AG08395 (cell line): Measurements from ENCODE around the gene PTGR3.

Experiments
- DNase-seq: peaks from one replicate; pipeline ENCODE4 v3.0.0; 2012; ENCODE audit warnings: mixed read lengths, low spot score

Gene PTGR3

DNA sequence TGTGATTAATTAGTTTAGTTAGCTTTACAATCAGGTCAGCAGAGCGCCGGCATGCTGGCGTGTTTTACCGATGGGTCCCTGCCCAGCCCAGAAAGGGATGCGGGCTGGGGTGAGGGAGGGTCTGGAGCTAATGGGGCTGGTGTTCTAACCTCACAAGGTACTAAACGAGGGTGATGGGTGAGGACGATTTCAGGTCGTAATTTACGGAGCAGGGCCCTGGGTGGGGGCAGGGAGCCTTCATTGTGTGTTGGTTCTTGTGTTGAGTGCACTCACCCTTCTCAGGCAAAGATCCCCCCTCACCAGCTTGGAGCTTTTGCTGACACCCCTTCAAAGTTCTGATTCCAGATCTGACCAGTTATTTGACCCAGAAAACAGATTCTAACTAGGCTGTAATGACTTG is 39.5 kb downstream of the PTGR3 start:
- no peak for DNase-seq

DNA sequence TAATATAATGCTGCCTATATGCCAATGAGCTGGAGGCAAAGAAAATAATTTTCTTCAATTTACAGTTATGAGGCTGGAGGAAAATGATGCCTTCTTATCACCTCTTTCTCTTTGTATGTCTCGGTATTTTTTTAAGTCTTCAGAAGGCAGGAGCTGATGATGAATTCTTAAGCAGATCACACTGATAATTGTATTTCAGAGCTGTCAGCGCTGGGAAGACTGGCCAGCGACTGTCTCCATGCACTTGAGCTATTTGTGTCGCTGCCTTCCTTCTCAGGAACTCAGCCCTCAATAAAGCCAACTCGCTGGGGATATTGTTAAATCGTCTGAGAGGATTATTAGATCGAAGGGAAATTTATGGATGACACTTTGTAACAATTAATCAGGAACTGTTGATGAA is 40.3 kb downstream of the PTGR3 start:
- DNase-seq = no peak

DNA sequence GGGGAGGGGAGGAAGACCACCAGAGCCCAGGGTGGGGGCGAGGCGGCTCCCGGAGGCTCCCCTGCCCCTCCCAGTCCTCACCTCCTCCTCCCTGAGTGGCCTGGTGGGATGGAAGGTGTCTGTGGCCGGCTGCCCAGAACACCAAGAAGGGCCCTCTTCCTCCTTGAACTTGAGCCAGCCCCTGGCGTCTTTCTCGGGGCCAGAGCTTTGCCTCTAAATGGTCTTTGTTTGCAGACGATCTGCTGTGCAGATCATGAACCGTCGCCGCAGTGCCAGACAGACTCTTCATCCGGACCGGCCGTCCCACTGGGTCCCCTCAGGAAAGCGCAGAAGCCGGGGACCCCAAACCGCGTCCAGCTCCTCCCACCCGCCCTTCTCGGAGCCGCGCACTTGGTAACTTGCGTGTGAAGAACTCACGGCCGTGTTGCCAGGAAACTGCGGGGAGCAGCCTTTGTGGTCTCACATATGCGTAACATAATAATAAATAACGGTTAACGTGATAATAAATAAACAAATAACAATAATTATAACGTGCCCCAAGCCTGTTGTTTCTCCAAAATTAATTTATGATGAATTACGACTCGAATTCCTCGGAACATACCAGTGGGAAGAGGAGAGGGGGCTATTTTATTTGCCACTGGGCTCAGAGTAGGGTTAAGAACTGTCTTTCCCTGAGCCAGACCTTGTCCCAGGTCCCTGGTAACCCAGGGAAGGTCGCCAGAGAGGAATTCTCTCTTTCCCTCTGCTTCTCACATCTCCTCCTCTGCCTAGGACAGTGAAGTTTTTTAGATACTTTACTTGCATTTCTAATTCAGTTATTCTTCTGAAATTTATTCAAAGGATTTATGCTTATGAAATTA is 41.0 kb downstream of the PTGR3 start:
- no peak for DNase-seq

DNA sequence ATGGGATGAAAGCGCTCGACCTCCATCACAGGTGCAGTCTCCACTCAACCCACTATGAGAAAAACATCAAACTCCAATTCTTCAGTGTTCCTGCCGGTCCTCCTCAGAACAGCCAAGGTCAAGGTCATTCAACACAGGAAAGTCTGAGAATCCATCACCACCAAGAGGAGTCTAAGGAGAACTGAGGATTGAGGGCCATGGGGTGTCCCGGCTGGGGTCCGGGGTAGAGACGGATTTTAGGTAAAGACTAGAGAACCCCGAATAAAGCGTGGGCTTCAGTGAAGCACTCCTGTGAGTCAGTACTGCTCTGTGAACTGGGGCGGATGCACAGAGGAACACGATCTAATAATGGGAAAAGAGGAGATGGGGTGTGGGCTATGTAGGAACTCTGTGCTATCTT is 41.8 kb downstream of the PTGR3 start:
- no peak for DNase-seq

DNA sequence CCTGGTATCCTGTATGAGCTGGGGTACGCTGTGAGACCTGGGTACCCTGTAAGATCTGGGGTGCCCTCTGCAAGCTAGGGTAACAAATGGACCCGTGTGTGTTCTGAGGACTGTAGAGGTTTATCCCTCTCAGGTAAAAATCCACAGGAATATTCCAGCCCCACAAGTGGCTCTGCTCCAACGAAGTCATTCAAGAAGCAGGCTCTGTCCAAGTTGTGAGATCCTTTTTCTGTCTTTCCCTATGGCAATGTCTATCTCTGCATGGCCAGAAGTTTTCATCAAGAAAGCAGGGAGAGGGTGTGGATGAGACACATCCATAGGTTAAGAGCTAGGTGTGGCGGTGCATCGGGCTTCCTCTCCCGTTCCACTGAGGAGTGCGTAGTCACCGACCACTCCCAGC is 43.0 kb downstream of the PTGR3 start:
- no peak for DNase-seq

DNA sequence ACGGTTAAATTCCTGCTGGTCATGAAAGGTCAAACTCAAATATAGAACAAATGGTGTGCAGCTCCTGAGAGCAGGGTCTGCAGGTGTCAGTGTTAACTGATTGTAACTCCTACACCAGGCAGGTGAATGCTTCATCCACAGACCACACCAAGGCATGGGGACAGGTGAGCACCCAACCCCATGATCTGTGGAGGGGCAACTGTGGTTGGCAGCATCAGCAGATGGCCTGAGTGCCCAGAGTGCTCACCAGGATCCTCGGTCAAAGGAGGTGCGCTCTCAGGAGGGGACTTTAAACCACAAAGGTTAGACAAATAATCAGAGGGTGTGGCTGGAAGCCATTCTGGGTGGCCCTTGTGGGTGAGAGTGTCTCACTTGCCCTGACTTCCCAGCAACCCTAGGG is 44.5 kb downstream of the PTGR3 start:
- DNase-seq = no peak

DNA sequence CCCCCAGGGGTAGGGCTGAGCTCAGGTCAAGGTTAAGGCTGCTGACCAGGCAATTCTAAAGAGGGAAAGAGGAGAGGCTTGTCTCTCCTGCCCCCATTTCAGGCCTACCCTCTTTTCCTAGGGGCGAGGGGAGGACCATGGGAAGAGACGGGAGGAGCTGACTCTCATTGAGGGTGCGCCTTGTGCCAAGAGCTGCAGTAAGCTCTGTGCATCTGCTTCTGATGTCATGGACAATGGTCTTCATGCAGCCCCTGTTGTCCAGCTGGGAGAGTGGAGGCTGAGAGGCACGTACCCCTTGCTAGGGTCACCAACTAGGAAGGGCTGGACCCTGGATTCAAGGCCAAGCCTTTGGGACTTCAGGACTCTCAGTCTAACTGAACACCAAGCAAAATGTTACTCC is 45.2 kb downstream of the PTGR3 start:
- DNase-seq = no peak

DNA sequence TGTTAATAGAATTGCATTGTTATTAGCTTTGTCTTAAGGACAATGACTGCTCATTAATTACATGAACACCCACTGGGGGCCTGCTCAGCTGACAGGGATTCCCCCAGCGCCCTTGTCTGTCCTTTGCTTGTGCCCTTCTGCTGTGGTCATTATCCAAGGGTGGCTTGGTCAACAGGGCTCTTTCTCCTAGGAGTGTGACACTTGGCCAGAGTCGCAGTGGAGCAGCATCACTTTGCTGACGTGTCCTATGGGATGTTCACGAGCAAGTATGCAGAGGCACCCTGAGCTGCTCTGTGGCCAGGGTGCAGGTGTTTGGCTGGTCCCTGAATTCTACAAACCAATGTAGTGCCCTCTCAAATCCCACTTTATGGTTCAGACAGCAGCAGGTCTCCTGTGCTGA is 46.0 kb downstream of the PTGR3 start:
- no peak for DNase-seq

DNA sequence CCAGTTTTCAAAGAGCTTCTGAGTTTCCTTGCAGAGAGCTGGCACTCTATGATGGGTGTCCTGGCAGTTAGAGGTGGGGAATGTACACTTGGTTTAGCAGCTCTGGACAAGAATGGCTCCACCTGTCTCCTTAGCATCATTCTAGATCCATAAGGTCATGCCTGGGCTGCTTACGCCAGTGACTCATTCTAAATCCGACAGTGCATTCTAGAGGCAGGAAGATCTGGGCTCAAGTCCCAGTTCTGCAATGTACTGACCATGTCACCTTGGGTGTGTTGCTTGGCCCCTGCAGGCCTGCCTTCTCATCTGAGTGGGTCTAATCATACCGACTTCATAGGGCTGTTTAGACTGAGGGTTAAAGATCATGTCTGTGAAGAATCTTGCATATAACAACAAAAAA is 46.5 kb downstream of the PTGR3 start:
- DNase-seq = peak; percentile 13

DNA sequence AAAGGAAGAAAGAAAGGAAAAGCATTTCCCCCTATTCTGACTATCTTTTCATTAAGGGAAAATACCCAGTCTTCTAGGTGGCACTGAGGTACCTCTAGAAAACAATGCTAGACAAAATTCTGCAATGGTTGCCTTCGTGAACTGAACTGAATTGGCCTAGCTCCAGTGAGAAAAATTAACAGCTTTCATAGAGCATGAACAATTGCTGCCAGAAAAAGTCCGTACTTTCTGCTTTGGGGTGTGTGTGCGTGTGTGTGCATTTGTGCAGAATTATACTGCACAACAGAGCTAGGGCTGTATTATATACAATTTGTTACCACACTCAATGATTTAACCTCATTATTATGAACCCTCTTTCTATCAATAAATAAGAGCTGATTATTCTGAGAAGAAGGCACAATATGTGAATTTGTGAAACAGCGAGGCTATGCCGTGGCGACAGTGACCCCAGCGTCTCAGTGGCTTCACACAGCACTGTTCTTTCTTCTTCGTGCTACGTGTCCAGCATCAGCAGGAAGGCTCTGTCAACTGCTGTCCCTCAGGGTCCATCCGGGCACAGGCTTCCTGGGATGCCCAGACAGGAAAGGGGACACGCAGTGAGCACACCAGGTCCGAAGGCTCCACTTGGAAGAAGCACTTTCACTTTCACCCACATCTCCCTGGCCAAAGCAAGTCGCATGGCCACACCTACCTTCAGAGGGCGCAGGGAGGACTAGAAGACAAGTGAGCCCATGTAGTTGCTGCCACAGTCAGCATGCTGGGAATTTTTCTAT is 47.5 kb downstream of the PTGR3 start:
- peak; percentile 32 for DNase-seq

DNA sequence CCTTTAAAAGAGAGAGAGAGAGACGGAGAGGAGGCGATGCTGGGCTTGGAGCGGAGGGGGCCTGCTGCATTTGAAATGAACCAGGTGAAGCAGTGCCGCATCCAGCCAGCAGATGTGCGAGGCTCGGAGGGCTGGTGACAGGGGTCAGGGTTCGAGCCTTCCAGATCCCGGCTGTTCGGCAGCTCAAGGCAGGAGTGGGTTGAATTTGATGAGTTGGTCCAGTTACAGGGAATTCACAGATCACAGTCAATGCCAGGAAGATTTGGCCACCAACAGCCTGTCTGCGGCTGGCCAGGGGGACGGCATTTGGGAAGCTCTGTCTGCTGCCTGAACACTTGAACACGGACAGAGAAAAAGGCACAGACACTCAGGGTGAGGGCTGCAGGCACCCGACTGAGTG is 48.6 kb downstream of the PTGR3 start:
- peak; percentile 13 for DNase-seq

DNA sequence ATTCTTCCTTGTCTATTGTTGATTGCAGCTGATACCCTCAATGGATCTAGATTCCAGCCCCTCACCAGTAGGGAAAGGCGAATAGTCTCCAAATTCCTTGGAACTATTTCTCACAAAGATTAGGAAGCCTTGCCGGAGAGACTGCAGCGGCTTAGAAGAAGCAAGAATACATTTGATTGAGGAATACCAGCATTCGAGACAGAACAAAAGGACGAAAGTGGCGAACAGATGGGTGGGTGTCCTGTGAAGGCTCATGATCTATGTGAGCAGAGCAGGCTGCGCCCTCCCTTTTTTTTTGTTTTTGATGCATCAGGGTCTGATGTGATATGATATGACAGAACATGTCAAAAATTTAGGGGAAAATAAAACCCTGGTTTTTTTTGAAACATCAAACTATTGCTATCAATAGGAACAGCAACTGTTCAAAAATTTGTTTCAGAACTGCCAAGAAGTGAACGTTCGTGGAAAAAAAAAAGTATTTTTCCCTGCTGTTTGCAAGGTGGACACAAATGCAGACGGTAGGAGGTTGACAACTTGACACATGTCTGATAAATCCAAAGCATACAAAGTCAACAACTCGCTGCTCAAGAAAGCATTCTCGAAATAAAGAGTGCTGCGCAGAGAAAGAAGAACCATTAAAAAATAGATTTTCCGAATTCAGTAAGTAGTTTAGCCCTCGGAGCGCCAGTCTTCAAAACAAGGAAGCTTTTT is 49.1 kb downstream of the PTGR3 start:
- DNase-seq = no peak

DNA sequence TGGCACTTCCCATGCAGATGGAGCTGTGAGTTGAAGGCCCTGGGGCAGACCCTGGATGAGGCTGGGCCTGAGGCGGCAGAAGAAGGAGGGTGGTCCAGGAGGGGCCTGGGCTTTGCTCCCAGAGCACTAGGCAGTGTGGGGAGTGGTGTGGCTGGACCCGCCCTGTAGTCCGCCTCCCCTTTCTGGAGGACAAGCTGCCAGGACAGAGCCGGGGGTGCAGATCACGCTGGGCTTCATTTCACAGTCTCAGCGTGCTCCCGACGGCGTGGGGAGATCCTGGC is 49.8 kb downstream of the PTGR3 start:
- DNase-seq = no peak
